Body of pancreas (tissue), 4 donors: ENCODE data around the gene IL31RA.

Experiments
- CTCF ChIP-seq, 7 experiments: fragments of 450-650 bp in 4 of 7; fragments of 200-600 bp in 3 of 7; sonication (generic) in 3 of 7; IDR thresholded peaks; one replicate each; pipeline ENCODE4 v1.5.1; 2016 to 2019; ENCODE audit warnings: antibody characterized with exemption in 7 of 7
- POLR2A ChIP-seq, 3 donors: fragments of 450-650 bp; IDR thresholded peaks; one replicate each; pipeline ENCODE4 v1.6.1; 2016; ENCODE audit warnings: antibody characterized with exemption in 3 of 3, mild to moderate bottlenecking in 2 of 3

DNA sequence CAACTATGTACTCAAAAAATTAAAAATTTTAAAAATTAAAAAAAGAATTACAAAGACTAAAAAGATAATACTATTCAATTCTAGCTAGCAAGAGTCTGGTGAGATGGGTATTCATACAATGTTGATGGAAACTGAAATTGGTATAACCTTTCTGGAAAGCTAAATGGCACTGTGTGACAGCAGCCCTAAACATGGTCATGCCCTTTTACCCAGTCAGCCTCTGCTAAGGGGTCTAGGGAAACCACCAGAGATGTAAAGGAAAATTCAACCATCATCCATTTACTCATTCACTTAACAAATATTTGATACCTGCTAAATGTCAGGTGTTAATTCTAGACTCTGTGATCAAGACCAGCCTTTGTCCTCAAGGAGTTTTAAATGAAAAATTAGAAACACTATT is 29.3 kb downstream of the IL31RA start:
- TF ChIP-seq CTCF (IDR thresholded peaks at IDR 0.05): no peak
- TF ChIP-seq POLR2A (IDR thresholded peaks at IDR 0.05): no peak
